Measurements from ENCODE around the gene CDS1.

The CDS1 gene

GRCh38 chr4:84691800-84692199 is 108.9 kb downstream of the CDS1 start:
- no peak for TF ChIP-seq CTCF (IDR thresholded peaks at IDR 0.05; ENCODE audit: control extremely low read depth, extremely low read depth, low read depth, missing control alignments)
- no peak for DNase-seq (ENCODE audit: extremely low spot score)
- ChIA-PET POLR2A (no interaction called here), CTCF (interaction anchor here (0.9 kb wide), 1 partner anchor 18 kb away, joined by 3 read pairs; no protein-coding TSS in a partner anchor)

- TF ChIP-seq CTCF (IDR thresholded peaks at IDR 0.05; ENCODE audit: control extremely low read depth, extremely low read depth, low read depth, missing control alignments) = no peak
- ChIA-PET CTCF (no interaction called here), POLR2A (no interaction called here)
- no peak for DNase-seq (ENCODE audit: extremely low spot score)
Observed at GRCh38 chr4:84697159-84697558, 114.2 kb downstream of the CDS1 start.

- POLR2A ChIA-PET = no interaction called here
- CTCF ChIA-PET = no interaction called here
- no peak for DNase-seq (ENCODE audit: extremely low spot score)
- no peak for TF ChIP-seq CTCF (IDR thresholded peaks at IDR 0.05; ENCODE audit: control extremely low read depth, extremely low read depth, low read depth, missing control alignments)
Observed at GRCh38 chr4:84697615-84698201, 114.8 kb downstream of the CDS1 start.

GRCh38 chr4:84699001-84699671 is 116.2 kb downstream of the CDS1 start:
- no peak for TF ChIP-seq CTCF (IDR thresholded peaks at IDR 0.05; ENCODE audit: control extremely low read depth, extremely low read depth, low read depth, missing control alignments)
- CTCF ChIA-PET = no interaction called here
- DNase-seq (ENCODE audit: extremely low spot score) = no peak
- POLR2A ChIA-PET = no interaction called here

Measured in GM10248 (cell line).